Coronary artery (tissue), 2 donors: ENCODE data around the gene RAB3B.

ENCODE experiments used
- DNase-seq: peaks from one replicate; pipeline ENCODE4 v3.0.0-alpha.2; 2017; ENCODE audit warnings: low spot score
- H3K27ac ChIP-seq, 2 donors: fragments of 200-600 bp; sonication (generic); one replicate each; pipeline ENCODE4 v1.5.1; 2016 to 2019
- H3K4me3 ChIP-seq: fragments of 200-600 bp; sonication (generic); 2 replicates; pipeline ENCODE4 v1.5.1; 2016; ENCODE audit warnings: mild to moderate bottlenecking, moderate library complexity
- CTCF ChIP-seq: fragments of 200-600 bp; sonication (generic); IDR thresholded peaks from one replicate; pipeline ENCODE4 v1.5.1; 2019; ENCODE audit warnings: antibody characterized with exemption

Gene RAB3B

GRCh38 chr1:51870603-51871350, 119.7 kb downstream of the RAB3B start:
- no peak overlapping the region for H3K4me3 ChIP-seq
- no peak for DNase-seq
- TF ChIP-seq CTCF, result no peak
- no peak overlapping the region for H3K27ac ChIP-seq

GRCh38 chr1:51867479-51868232, 122.8 kb downstream of the RAB3B start:
- DNase-seq, result no peak
- no peak overlapping the region for H3K27ac ChIP-seq
- no peak for TF ChIP-seq CTCF
- H3K4me3 ChIP-seq, result no peak overlapping the region

- Histone ChIP-seq H3K4me3 (no peak overlapping the region), H3K27ac (no peak overlapping the region)
- no peak for DNase-seq
- no peak for TF ChIP-seq CTCF
These were observed 127.1 kb downstream of the RAB3B start for GRCh38 chr1:51863384-51863783.

- no peak overlapping the region for H3K4me3 ChIP-seq
- DNase-seq, result no peak
- no peak for TF ChIP-seq CTCF
- no peak overlapping the region for H3K27ac ChIP-seq
These were observed 128.8 kb downstream of the RAB3B start for GRCh38 chr1:51861669-51862068.

GRCh38 chr1:51859735-51860134, 130.8 kb downstream of the RAB3B start:
- no peak overlapping the region for H3K27ac ChIP-seq
- H3K4me3 ChIP-seq, result no peak overlapping the region
- DNase-seq, result no peak
- TF ChIP-seq CTCF, result no peak

GRCh38 chr1:51859333-51859732, 131.2 kb downstream of the RAB3B start:
- no peak for TF ChIP-seq CTCF
- Histone ChIP-seq H3K27ac (no peak overlapping the region), H3K4me3 (no peak overlapping the region)
- DNase-seq, result no peak

- TF ChIP-seq CTCF, result no peak
- H3K27ac ChIP-seq, result no peak overlapping the region
These were observed 131.6 kb downstream of the RAB3B start for GRCh38 chr1:51858892-51859291.

More at GRCh38 chr1:51858892-51859291, 131.6 kb downstream of the RAB3B start:
- no peak for DNase-seq
- no peak overlapping the region for H3K4me3 ChIP-seq
